Activated CD8-positive, alpha-beta memory T cell treated with anti-CD3 and anti-CD28 coated beads, Interleukin-2, amount 50 U/mL, for 4 hours (primary cell): ENCODE results near the gene CPB2.

Source experiments
- DNase-seq: peaks from one replicate; pipeline ENCODE4 v3.0.0-alpha.2; 2020

CPB2 gene

GRCh38 chr13:46097015-46097414, 7.8 kb downstream of the CPB2 start:
- no peak for DNase-seq

- DNase-seq, result no peak
These were observed 10.4 kb downstream of the CPB2 start for GRCh38 chr13:46094478-46094877.

- no peak for DNase-seq
These were observed 15.8 kb downstream of the CPB2 start for GRCh38 chr13:46088821-46089562.

GRCh38 chr13:46087481-46087880, 17.4 kb downstream of the CPB2 start:
- no peak for DNase-seq

GRCh38 chr13:46086985-46087384, 17.8 kb downstream of the CPB2 start:
- no peak for DNase-seq

GRCh38 chr13:46086421-46086922, 18.4 kb downstream of the CPB2 start:
- no peak for DNase-seq

GRCh38 chr13:46085737-46086136, 19.1 kb downstream of the CPB2 start:
- no peak for DNase-seq

- DNase-seq, result no peak
These were observed 22.5 kb downstream of the CPB2 start for GRCh38 chr13:46082324-46082723.

GRCh38 chr13:46079770-46080169, 25.1 kb downstream of the CPB2 start:
- no peak for DNase-seq

GRCh38 chr13:46077265-46077664, 27.6 kb downstream of the CPB2 start:
- no peak for DNase-seq

GRCh38 chr13:46076827-46077226, 28.0 kb downstream of the CPB2 start:
- no peak for DNase-seq

GRCh38 chr13:46075811-46076210, 29.0 kb downstream of the CPB2 start:
- DNase-seq, result no peak

GRCh38 chr13:46071590-46072249, 33.1 kb downstream of the CPB2 start:
- DNase-seq, result no peak

GRCh38 chr13:46063292-46063691, 41.5 kb downstream of the CPB2 start:
- DNase-seq, result no peak

GRCh38 chr13:46062185-46062584, 42.6 kb downstream of the CPB2 start:
- DNase-seq, result no peak

- no peak for DNase-seq
These were observed 45.4 kb downstream of the CPB2 start for GRCh38 chr13:46059405-46059804.

- no peak for DNase-seq
These were observed 46.6 kb downstream of the CPB2 start for GRCh38 chr13:46058268-46058667.

GRCh38 chr13:46057256-46058015, 47.4 kb downstream of the CPB2 start:
- no peak for DNase-seq

- no peak for DNase-seq
These were observed 51.4 kb downstream of the CPB2 start for GRCh38 chr13:46053162-46054012.

- DNase-seq, result peak; percentile 89
These were observed 52.3 kb downstream of the CPB2 start, which contains the start of gene ZC3H13 for GRCh38 chr13:46052319-46053161. Gene ZC3H13 (minus strand): TSS chr13:46052746. CDS start chr13:46045507, 7,239 bp downstream.

- no peak for DNase-seq
These were observed 52.9 kb downstream of the CPB2 start for GRCh38 chr13:46051968-46052318.

GRCh38 chr13:46050771-46051170, 54.1 kb downstream of the CPB2 start:
- DNase-seq, result no peak
